HG02884 (cell line): ENCODE measurements around the gene ADGRG4.
"Not testable (repeated sequence)": the region's sequence is repeated elsewhere in the genome, so short reads cannot be mapped to it uniquely, and the experiment has no call there.

Source experiments
- ATAC-seq: cut with Tn5 transposase; IDR thresholded peaks from one replicate; pipeline ENCODE4 v1.9.1; 2021; ENCODE audit warnings: mild to moderate bottlenecking, moderate library complexity; ENCODE audit not compliant: unreplicated experiment

The ADGRG4 gene

DNA sequence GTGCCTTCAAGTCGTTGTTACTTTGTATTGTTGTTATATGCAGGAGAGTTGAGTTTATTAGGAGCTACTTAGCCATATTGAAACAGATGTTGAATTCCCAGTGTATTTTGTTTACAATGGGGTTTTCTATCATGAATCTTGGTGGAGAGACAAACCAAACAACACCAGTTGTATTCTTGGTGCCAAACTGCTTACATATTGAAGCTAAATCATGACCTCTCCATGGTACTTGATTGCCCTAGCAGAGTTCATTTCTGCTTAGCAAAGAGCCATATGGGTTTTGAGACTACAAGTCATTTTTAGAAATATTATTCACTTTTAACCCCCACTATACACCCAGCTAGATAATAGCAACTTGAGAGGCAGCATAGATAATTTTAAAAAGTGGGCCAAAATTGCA lies 85.4 kb downstream of the ADGRG4 start:
- no peak for ATAC-seq

DNA sequence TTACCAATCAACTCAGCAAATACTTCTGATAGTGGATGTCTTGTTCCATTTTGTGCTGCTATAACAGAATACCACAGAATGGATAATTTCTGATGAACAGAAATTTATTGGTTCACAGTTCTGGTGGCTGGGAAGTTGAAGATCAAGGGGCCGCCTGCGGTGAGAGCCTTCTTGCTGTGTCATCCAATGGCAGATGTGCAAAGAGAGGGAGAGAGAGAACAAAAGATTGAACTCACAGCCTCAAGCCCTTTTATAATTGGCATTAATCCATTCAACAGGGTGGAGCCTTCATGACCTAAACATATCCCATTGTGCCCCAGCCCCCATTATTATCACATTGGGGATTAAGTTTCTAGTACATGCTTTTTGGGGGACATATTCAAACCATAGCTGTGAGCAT lies 86.1 kb downstream of the ADGRG4 start:
- ATAC-seq, result no peak

DNA sequence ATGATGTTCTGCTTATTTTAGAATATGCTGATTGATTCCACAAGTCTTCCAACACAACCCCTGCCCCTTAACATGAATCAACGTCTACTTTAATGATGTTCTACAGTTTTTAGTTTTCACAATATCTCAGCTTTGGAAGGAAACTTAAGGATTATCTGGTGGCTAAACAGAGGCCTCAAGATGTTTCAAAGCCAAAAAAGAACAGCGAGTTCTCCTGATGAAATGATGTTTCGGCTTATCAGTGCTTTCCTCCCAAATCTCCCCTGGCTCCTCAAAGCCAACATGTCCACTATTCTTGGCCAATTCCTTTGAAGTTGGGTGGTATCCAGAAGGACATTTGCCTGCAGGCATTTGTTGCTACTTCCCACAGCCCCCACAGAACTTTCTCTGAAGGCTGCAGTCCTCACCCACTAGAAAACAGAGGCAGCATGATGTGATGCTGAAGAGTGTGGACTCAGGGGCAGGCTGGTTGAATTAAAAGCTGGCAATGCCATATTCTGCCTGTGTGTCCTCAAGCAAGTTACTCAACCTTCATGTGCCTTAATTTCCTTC lies 87.3 kb downstream of the ADGRG4 start:
- ATAC-seq, result no peak

DNA sequence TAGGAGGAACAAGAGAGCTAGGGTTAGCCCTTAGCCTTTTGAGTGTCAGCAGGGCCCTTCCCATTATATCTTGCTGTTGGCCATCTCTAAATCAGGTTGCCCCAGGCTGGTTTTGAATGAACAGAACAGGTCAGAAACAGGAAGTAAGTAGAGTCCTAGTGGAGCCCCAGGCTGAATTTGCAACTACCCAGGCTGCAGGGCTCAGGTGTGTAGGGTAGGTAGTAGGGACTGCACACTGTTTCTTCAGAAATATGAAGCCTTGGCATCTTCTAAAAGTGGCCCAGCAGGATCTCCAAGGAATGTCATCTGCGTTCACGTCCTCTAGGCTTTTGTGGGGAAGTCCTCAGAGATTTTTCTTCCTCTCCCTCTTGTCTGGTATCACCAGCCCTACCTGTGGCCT lies 90.2 kb downstream of the ADGRG4 start:
- ATAC-seq, result no peak

DNA sequence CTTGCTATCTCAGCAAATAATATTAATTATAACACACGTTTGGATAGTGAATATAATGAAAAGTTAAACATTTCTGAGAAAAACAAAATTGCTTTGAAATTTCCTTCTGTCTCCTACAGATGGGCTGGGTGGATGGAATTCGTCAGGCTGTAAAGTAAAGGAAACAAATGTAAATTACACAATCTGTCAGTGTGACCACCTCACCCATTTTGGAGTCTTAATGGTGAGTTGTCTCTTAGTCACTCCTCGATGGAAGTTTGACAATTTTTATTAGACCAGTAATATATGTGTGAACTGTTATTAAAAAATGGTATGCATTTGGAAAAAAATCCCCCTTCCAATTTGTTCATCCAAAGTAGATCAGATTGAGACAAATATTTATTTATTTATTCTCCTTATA lies 94.5 kb downstream of the ADGRG4 start:
- ATAC-seq, result no peak

DNA sequence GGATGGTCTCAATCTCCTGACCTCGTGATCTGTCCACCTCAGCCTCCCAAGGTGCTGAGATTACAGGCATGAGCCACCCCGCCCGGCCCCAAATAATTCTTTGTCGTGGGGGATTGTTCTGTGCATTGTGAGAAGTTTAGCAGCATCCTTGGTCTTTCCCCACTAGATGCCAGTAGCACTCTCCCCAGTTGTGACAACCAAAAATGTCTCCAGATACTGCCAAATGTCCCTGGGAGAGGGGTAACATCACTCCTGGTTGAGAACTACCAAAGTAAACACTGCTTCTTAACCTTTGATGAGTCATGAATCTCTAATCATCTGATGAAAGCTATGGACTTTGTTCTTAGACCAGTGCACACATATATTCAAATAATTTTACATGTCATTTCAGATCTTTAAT lies 96.2 kb downstream of the ADGRG4 start:
- no peak for ATAC-seq

DNA sequence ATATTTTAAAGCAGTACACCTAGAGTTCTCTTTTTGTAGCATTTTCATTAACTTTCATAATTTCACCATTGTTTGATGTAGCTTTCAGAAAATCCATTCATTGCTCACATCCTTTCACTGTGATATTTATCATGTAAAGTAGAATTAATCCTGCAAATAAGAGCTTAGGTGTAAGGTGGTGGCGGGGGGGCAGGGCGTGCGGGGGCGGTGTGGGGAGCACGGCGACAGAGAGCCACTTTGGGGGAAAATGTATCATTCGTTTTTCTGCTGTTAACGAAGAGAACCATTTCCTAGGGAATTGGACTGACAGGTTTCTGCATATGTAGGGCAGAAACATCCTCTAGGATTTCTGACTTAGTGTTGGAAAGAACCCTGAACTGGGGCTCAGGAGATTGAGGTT lies 104.4 kb downstream of the ADGRG4 start:
- no peak for ATAC-seq

DNA sequence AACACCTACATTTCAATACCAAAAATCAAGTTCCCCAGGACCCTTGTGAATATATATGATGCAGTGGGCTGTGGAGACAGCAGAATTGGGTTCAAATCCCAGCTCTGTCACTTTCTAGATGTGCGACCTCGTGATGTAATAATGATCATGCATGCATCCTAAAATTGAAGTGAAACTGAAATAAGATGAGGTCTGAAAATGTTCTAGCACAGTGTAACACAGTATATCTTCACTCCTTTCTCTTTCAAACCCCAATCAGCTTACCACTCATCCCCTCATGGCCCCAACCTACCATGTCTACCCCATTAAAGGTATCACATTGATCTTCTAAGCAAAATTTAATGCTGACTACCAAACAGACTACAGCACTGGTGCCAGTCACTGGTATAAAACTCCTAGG lies 117.0 kb downstream of the ADGRG4 start:
- no peak for ATAC-seq

DNA sequence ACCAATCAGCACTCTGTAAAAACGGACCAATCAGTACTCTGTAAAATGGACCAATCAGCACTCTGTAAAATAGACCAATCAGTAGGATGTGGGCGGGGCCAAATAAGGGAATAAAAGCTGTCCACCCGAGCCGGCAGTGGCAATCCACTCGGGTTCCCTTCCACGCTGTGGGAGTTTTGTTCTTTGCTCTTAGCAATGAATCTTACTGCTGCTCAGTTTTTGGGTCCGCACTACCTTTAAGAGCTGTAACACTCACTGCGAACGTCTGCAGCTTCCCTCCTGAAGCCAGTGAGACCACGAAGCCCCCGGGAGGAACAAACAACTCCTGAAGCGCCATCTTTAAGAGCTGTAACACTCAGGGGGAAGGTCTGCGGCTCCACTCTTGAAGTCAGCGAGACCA lies 120.6 kb downstream of the ADGRG4 start:
- no peak for ATAC-seq

DNA sequence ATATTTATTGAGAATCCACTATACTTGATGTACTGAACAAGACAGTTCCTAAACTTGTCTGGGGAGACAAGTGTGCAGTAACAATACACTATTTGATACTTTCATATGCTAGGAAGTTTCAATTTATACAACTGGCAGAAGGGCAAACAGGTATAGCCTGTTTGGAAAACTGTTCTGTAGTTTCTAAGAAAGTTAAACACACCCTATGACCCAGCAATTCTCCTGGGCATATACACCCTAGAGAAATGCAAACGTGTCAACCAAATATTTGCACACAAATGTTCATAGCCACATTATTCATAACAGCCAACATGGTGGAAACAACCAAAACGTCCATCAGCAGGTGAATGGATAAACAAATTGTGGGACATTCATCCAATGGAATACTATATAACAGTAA lies 123.0 kb downstream of the ADGRG4 start:
- no peak for ATAC-seq

DNA sequence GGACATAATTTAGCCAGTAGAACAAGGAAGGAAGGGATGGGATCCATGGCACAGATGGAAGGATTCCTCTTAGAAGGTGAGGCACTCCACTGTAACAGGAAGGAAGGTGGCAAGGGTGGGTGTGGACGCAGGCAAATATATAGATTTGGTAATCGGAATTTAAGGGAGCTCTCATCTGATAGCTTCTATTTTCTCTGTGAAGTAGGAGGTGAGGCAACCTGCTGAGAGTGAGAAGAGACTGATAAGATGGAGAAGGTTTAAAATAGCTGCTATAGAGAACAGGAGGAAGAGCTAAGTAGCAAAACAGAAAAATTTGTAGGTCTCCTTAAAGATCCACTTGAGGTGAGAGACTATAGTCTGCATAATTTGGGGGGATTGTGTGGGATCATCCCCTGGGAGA lies 125.2 kb downstream of the ADGRG4 start:
- no peak for ATAC-seq

DNA sequence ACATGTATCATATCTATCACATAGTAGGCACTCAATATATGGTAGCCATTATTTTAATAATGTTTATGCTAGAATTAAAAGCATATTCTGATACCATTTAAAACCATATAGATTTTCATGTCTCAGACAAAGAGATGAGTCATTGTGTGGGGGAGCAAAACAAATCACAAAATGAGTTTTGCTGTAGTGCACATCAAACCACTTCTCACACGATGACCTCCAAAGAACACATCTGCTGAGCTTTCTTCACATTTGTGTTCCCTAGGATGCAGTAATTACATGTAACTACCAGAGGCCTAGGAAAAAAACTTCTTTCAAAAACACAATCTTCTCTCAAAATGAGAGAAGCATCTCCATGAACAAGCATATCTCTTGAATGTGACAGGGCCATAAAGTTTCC lies 130.9 kb downstream of the ADGRG4 start:
- no peak for ATAC-seq

DNA sequence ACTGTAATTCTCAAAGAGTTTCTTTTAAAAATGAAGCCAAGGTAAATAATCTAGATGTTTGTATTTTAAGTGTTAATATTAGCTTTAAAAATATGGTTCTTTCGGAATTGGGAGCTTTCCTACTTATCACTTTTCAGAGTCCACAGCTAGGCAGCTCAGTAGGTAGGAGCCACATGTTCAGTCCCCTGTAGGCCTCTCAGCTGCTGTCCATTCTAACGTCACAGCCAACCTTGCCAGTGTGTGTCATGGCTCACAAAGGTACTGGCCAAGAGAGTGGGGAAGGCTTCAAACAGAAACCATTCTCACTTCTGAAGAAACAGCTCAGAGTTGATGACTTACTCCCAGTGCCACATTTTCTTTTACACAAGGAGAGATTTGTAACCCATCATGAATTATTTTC lies 137.0 kb downstream of the ADGRG4 start:
- no peak for ATAC-seq

DNA sequence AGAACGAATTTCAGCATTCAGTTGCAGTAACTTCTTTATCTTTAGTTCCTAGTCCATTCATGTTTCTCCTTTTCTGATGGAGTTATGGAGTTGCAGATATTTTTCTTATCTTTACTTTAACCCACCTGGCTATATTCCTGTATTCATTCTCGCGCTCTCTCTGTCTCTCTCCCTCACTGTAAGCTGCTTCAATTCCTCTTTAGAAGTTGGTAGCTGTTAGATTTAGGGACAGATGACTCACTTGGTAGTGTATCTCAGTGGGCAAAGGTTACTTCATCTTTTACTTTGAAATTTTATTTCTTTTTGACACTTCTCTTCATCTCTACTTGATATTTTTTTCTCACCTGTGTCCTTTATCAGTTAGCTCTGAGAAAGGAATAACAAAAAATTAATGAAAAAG lies 137.4 kb downstream of the ADGRG4 start:
- no peak for ATAC-seq

DNA sequence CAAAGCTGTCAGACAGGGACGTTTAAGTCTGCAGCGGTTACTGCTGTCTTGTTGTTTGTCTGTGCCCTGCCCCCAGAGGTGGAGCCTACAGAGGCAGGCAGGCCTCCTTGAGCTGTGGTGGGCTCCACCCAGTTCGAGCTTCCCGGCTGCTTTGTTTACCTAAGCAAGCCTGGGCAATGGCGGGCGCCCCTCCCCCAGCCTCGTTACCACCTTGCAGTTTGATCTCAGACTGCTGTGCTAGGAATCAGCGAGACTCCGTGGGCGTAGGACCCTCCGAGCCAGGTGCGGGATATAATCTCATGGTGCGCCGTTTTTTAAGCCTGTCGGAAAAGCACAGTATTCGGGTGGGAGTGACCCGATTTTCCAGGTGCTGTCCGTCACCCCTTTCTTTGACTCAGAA lies 144.9 kb downstream of the ADGRG4 start:
- ATAC-seq, result not testable (repeated sequence)

DNA sequence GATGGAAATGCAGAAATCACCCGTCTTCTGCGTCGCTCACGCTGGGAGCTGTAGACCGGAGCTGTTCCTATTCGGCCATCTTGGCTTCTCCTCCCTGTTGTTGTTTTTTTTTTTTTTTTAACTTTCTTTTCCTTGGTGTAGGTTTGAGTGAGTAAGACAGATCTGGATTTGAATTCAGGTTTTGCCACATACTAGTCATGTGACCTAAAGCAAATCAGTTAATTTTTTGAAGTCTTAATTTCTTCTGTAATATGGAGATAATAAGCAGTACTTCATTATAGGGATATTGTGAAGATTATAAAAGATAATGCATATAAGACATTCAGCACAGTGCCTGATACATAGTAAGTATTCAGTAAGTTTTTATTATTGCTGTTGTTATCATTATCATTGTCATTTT lies 145.4 kb downstream of the ADGRG4 start:
- ATAC-seq, result no peak

DNA sequence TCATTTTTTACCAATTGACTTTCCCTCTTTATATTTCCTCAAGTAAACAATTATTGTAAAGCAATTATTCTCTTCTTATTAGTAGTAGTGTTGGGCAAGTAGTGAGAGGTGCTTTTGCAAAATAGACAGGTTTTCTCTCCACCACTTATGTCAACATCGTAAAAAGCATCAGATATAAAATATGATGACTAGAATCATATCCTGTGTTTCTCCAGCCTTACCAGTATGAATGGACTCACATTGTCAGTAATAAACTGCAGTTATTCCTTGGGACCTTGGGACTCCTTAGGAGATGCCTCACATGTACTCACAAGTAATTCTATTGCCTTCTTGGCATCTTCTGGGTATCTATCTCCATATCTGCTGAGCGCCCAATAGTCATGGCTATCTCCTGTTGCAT lies 146.5 kb downstream of the ADGRG4 start:
- no peak for ATAC-seq

DNA sequence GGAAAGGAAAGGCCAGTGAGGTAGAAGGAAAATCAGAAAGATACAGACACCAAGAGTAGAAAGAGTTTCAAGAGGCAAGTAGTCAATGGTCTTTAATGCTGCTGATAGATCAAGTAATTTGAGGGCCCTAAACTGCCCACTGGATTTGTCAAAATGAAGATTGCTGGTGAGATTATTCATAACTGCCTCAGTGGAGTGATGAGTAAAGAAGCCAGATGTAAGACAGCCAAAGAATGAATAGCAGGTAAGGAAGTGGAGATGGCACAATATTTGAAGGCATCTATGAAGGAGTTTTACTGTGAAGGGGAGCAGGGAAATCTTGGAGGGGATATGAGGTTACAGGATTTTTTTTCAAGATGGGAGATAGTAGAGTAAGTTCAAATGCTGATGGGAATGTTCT lies 147.2 kb downstream of the ADGRG4 start:
- no peak for ATAC-seq

DNA sequence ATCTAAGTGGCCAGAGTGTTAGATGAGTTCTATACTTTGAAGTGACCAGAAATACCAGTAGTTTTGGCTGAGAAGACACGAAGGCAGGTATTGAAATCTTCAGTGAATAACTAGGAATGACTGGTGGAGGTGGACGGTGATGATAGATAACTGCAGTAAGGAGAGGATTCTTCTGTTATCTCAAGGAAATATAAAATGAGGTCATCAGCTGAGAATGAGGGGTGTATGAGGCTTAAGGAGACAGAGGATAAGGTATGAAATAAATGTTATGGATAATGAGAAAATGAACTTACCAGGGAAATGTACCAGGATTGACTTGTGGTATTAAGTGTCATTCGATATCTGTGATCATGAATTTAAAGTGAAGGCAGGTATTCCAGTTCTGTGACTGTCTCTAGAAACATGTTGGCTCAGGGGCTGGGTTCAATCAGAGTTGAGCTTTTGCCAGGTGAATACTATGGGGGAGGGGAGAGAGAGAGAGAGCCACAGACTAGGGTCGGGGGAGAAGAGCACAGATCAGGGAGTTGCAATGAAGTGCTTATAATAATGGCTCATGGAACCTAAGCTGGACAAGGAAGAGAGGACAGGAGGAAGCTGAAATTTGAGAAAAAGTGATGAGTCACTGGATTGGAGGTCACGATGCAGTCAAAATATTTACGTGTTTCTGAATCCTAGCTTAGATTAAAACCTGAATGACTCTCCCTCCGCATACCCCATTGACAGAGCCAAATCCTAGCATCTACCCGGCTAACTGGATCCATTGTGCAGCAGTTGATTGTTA lies 149.5 kb downstream of the ADGRG4 start:
- ATAC-seq, result no peak

DNA sequence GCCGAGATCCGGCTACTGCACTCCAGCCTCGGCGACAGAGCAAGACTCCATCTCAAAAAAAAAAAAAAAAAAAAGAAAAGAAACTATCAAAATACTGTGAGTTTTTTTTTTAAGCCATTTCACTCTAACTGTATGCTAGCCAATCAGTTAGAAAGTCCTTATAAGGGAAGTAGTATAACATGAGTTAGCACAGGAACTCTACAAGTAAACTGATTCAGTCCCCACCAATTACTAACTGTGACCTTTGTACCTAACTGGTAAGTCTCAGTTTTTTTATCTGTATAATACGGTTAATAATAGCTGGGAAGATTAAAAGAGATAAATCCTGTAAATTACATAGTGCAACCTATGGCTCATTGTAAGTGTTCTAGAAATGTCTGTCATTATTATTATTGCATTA lies 151.9 kb downstream of the ADGRG4 start:
- no peak for ATAC-seq

DNA sequence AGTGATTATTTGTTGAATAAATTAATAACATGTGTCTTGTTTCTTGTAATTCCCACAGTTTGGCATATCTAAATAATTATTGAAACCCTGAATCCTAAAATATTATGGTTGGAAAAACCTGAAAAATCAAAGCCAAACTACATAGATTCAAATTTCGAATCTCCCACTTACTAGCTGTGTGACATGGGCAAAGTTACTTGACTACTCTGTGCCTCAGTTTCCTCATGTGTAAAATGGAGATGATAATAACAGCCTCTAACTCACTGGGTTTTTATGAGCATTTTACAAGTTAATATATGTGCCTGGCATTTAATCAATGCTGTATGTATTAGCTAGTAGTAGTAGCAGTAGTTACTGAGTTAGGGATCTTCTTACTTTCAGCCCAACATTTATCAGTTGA lies 152.4 kb downstream of the ADGRG4 start:
- no peak for ATAC-seq

DNA sequence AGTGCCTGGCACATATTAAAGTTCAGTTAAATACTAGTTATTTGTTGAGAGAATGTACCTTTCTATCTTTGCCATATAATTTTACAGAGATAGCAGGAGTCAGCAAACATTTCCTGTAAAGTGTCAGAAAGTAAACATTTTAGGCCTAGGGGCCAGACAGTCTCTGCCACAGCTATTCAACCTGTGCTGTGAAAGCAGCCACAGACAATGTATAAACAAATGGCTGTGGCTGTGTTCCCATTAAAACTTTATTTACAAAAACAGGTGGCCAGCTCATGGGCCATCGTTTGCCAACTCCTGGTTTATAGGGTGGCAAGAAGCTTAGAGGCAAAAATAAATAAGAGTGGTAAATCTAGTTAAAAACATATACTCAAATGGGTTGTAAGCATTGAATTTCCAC lies 153.0 kb downstream of the ADGRG4 start:
- no peak for ATAC-seq

DNA sequence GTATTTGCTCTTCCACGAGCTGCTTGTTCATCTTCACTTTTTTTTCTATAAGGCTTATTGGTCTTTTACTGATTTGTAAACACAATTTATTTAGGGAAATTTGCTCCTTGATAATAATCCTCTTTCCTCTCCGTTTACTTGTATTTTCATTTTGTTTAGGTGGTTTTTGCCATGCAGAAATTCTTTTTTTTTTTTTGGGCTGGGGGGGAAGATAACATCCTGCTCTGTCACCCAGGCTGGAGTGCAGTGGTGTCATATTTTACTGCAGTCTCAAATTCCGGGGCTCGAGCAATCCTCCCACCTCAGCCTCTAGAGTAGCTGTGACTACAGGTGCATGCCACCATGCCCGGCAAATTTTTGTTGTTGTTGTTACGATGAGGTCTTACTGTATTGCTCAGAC lies 155.4 kb downstream of the ADGRG4 start:
- no peak for ATAC-seq
